ENCODE data around the gene USP48.

DNA sequence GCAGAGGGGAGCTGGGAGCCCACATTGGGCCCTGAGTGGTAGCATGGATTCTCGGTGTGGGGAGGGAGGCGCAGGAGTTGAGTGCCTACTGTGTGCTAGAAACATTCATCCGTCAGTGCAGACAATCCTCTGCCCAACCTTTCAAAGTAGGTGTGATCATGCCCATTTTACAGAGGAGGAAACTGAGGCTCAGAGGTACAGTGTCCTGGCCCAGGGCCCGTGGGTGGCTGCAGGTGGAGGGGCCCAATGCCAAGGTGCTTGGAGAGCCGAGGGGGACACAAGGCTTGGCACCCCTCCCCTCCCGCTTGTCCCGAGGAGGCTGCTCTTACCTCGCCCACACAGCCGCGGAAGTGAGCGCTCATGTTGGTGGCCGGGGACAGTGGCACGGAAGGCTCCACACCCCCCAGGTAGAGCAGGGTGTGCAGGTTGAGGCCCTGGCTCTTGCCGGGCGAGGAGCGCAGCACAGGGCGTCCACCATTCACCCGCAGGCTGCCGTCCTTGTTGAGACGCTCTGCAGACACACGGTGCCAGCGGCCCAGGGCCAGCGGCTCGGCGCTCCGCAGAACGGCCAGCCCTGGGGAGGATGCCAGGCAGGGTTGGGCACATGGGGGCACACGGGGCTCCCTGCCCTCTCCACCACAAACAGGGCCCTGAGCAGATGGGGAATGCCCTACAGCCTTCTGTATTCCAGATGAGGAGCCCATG is 45.7 kb upstream of the USP48 start:
- TF ChIP-seq, protein P1, sequence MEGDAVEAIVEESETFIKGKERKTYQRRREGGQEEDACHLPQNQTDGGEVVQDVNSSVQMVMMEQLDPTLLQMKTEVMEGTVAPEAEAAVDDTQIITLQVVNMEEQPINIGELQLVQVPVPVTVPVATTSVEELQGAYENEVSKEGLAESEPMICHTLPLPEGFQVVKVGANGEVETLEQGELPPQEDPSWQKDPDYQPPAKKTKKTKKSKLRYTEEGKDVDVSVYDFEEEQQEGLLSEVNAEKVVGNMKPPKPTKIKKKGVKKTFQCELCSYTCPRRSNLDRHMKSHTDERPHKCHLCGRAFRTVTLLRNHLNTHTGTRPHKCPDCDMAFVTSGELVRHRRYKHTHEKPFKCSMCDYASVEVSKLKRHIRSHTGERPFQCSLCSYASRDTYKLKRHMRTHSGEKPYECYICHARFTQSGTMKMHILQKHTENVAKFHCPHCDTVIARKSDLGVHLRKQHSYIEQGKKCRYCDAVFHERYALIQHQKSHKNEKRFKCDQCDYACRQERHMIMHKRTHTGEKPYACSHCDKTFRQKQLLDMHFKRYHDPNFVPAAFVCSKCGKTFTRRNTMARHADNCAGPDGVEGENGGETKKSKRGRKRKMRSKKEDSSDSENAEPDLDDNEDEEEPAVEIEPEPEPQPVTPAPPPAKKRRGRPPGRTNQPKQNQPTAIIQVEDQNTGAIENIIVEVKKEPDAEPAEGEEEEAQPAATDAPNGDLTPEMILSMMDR (IDR thresholded peaks at IDR 0.05 in 4 of 5, conservative IDR thresholded peaks at IDR 0.05 in 1 of 5): no peak
- TF ChIP-seq POLR2A (IDR thresholded peaks at IDR 0.05): no peak

Data from gastrocnemius medialis (tissue), 4 donors.